ENCODE measurements around the gene FIS1.
"Not testable (repeated sequence)": the region's sequence is repeated elsewhere in the genome, so short reads cannot be mapped to it uniquely, and the experiment has no call there.

Gene FIS1

GRCh38 chr7:101278461-101279292 is 33.8 kb upstream of the FIS1 start:
- Histone ChIP-seq H3K4me1 (ENCODE audit: control insufficient read depth, insufficient read depth, low read length) (peaks cover 3% of the 10 kb centered on the region), H3K4me3 (ENCODE audit: low read depth, low read length) (no peak overlapping the region), H3K9ac (ENCODE audit: low read depth, low read length) (no peak overlapping the region), H3K36me3 (ENCODE audit: control insufficient read depth, insufficient read depth, low read length) (no peaks in the 10 kb centered on the region), H3K27me3 (ENCODE audit: control insufficient read depth, insufficient read depth, low read length) (no peaks in the 10 kb centered on the region), H3K9me3 (ENCODE audit: control insufficient read depth, insufficient read depth, low read length) (no peaks in the 10 kb centered on the region)

GRCh38 chr7:101277155-101277554 is 32.3 kb upstream of the FIS1 start:
- Histone ChIP-seq H3K27me3 (ENCODE audit: control insufficient read depth, insufficient read depth, low read length) (no peaks in the 10 kb centered on the region), H3K9ac (ENCODE audit: low read depth, low read length) (no peak overlapping the region), H3K4me1 (ENCODE audit: control insufficient read depth, insufficient read depth, low read length) (peaks cover 3% of the 10 kb centered on the region), H3K9me3 (ENCODE audit: control insufficient read depth, insufficient read depth, low read length) (no peaks in the 10 kb centered on the region), H3K4me3 (ENCODE audit: low read depth, low read length) (no peak overlapping the region), H3K36me3 (ENCODE audit: control insufficient read depth, insufficient read depth, low read length) (no peaks in the 10 kb centered on the region)

GRCh38 chr7:101273206-101273605 is 28.3 kb upstream of the FIS1 start:
- Histone ChIP-seq H3K9me3 (ENCODE audit: control insufficient read depth, insufficient read depth, low read length) (no peaks in the 10 kb centered on the region), H3K4me1 (ENCODE audit: control insufficient read depth, insufficient read depth, low read length) (peaks cover 3% of the 10 kb centered on the region), H3K4me3 (ENCODE audit: low read depth, low read length) (no peak overlapping the region), H3K9ac (ENCODE audit: low read depth, low read length) (no peak overlapping the region), H3K27me3 (ENCODE audit: control insufficient read depth, insufficient read depth, low read length) (no peaks in the 10 kb centered on the region), H3K36me3 (ENCODE audit: control insufficient read depth, insufficient read depth, low read length) (no peaks in the 10 kb centered on the region)

- no peaks in the 10 kb centered on the region for H3K9me3 ChIP-seq (ENCODE audit: control insufficient read depth, insufficient read depth, low read length)
- no peak overlapping the region for H3K4me3 ChIP-seq (ENCODE audit: low read depth, low read length)
- H3K4me1 ChIP-seq (ENCODE audit: control insufficient read depth, insufficient read depth, low read length), result peaks cover 3% of the 10 kb centered on the region
- no peaks in the 10 kb centered on the region for H3K36me3 ChIP-seq (ENCODE audit: control insufficient read depth, insufficient read depth, low read length)
- H3K27me3 ChIP-seq (ENCODE audit: control insufficient read depth, insufficient read depth, low read length), result no peaks in the 10 kb centered on the region
- no peak overlapping the region for H3K9ac ChIP-seq (ENCODE audit: low read depth, low read length)
Measured at GRCh38 chr7:101271021-101271420, 26.1 kb upstream of the FIS1 start.

GRCh38 chr7:101269664-101270063 is 24.8 kb upstream of the FIS1 start:
- Histone ChIP-seq H3K4me1 (ENCODE audit: control insufficient read depth, insufficient read depth, low read length) (peaks cover 3% of the 10 kb centered on the region), H3K9me3 (ENCODE audit: control insufficient read depth, insufficient read depth, low read length) (no peaks in the 10 kb centered on the region), H3K27me3 (ENCODE audit: control insufficient read depth, insufficient read depth, low read length) (no peaks in the 10 kb centered on the region), H3K36me3 (ENCODE audit: control insufficient read depth, insufficient read depth, low read length) (no peaks in the 10 kb centered on the region), H3K4me3 (ENCODE audit: low read depth, low read length) (no peak overlapping the region), H3K9ac (ENCODE audit: low read depth, low read length) (no peak overlapping the region)

- Histone ChIP-seq H3K36me3 (ENCODE audit: control insufficient read depth, insufficient read depth, low read length) (no peaks in the 10 kb centered on the region), H3K9ac (ENCODE audit: low read depth, low read length) (no peak overlapping the region), H3K4me3 (ENCODE audit: low read depth, low read length) (no peak overlapping the region), H3K27me3 (ENCODE audit: control insufficient read depth, insufficient read depth, low read length) (no peaks in the 10 kb centered on the region), H3K4me1 (ENCODE audit: control insufficient read depth, insufficient read depth, low read length) (no peaks in the 10 kb centered on the region), H3K9me3 (ENCODE audit: control insufficient read depth, insufficient read depth, low read length) (no peaks in the 10 kb centered on the region)
Measured at GRCh38 chr7:101265622-101266516, 21.0 kb upstream of the FIS1 start.

GRCh38 chr7:101264102-101264706 is 19.3 kb upstream of the FIS1 start:
- not testable (repeated sequence) for H3K9ac ChIP-seq (ENCODE audit: low read depth, low read length); H3K4me3 ChIP-seq (ENCODE audit: low read depth, low read length); H3K9me3 ChIP-seq (ENCODE audit: control insufficient read depth, insufficient read depth, low read length); H3K36me3 ChIP-seq (ENCODE audit: control insufficient read depth, insufficient read depth, low read length); H3K27me3 ChIP-seq (ENCODE audit: control insufficient read depth, insufficient read depth, low read length); H3K4me1 ChIP-seq (ENCODE audit: control insufficient read depth, insufficient read depth, low read length)

GRCh38 chr7:101258243-101258731 is 13.4 kb upstream of the FIS1 start:
- no peak overlapping the region for H3K9ac ChIP-seq (ENCODE audit: low read depth, low read length)
- no peaks in the 10 kb centered on the region for H3K27me3 ChIP-seq (ENCODE audit: control insufficient read depth, insufficient read depth, low read length)

GRCh38 chr7:101255796-101256195 is 10.9 kb upstream of the FIS1 start:
- H3K36me3 ChIP-seq (ENCODE audit: control insufficient read depth, insufficient read depth, low read length), result no peaks in the 10 kb centered on the region
- no peaks in the 10 kb centered on the region for H3K9me3 ChIP-seq (ENCODE audit: control insufficient read depth, insufficient read depth, low read length)
- H3K4me3 ChIP-seq (ENCODE audit: low read depth, low read length), result no peak overlapping the region
- peaks cover 2% of the 10 kb centered on the region for H3K4me1 ChIP-seq (ENCODE audit: control insufficient read depth, insufficient read depth, low read length)
- H3K9ac ChIP-seq (ENCODE audit: low read depth, low read length), result no peak overlapping the region
- H3K27me3 ChIP-seq (ENCODE audit: control insufficient read depth, insufficient read depth, low read length), result no peaks in the 10 kb centered on the region

More at GRCh38 chr7:101258243-101258731, 13.4 kb upstream of the FIS1 start:
- Histone ChIP-seq H3K9me3 (ENCODE audit: control insufficient read depth, insufficient read depth, low read length) (no peaks in the 10 kb centered on the region), H3K4me3 (ENCODE audit: low read depth, low read length) (no peak overlapping the region), H3K4me1 (ENCODE audit: control insufficient read depth, insufficient read depth, low read length) (no peaks in the 10 kb centered on the region), H3K36me3 (ENCODE audit: control insufficient read depth, insufficient read depth, low read length) (no peaks in the 10 kb centered on the region)

GRCh38 chr7:101253199-101253598 is 8.3 kb upstream of the FIS1 start:
- H3K27me3 ChIP-seq (ENCODE audit: control insufficient read depth, insufficient read depth, low read length); H3K9ac ChIP-seq (ENCODE audit: low read depth, low read length); H3K4me3 ChIP-seq (ENCODE audit: low read depth, low read length); H3K9me3 ChIP-seq (ENCODE audit: control insufficient read depth, insufficient read depth, low read length); H3K36me3 ChIP-seq (ENCODE audit: control insufficient read depth, insufficient read depth, low read length); H3K4me1 ChIP-seq (ENCODE audit: control insufficient read depth, insufficient read depth, low read length): not testable (repeated sequence)

GRCh38 chr7:101251871-101252659 is 7.2 kb upstream of the FIS1 start:
- H3K9me3 ChIP-seq (ENCODE audit: control insufficient read depth, insufficient read depth, low read length), result no peaks in the 10 kb centered on the region
- no peaks in the 10 kb centered on the region for H3K36me3 ChIP-seq (ENCODE audit: control insufficient read depth, insufficient read depth, low read length)
- H3K4me1 ChIP-seq (ENCODE audit: control insufficient read depth, insufficient read depth, low read length), result peaks cover 2% of the 10 kb centered on the region
- H3K9ac ChIP-seq (ENCODE audit: low read depth, low read length), result peak overlapping the region; percentile 90
- no peaks in the 10 kb centered on the region for H3K27me3 ChIP-seq (ENCODE audit: control insufficient read depth, insufficient read depth, low read length)
- peak overlapping the region; percentile 98 for H3K4me3 ChIP-seq (ENCODE audit: low read depth, low read length)
